HuH-7.5 (cell line): Measurements from ENCODE around the gene NDOR1.
A peak's percentile ranks its signal among the peaks of the same experiment; 100 is the strongest.

Experiments used
- DNase-seq: peaks from one replicate; pipeline ENCODE4 v3.0.0; 2011; ENCODE audit warnings: low spot score

The NDOR1 gene

GRCh38 chr9:137221095-137221505 is 15.6 kb downstream of the NDOR1 start:
- DNase-seq: no peak

- peak; percentile 79 for DNase-seq
These were observed 16.1 kb downstream of the NDOR1 start for GRCh38 chr9:137221506-137222111.

GRCh38 chr9:137222190-137223077 is 16.9 kb downstream of the NDOR1 start, which contains the start of gene RNF208:
TSS of gene RNF208 (minus strand) at chr9:137222240. CDS start at chr9:137221212, 1,028 bp downstream.
- DNase-seq: peak; percentile 86

- peak; percentile 99 for DNase-seq
These were observed 17.8 kb downstream of the NDOR1 start for GRCh38 chr9:137223078-137223970.

- DNase-seq: no peak
These were observed 19.6 kb downstream of the NDOR1 start, which contains the start of gene CYSRT1 for GRCh38 chr9:137224830-137225694. TSS of gene CYSRT1 (plus strand) at chr9:137225174. CDS start at chr9:137225622, 448 bp downstream.

GRCh38 chr9:137225699-137226331 is 20.3 kb downstream of the NDOR1 start:
- DNase-seq: no peak

- no peak for DNase-seq
These were observed 21.0 kb downstream of the NDOR1 start for GRCh38 chr9:137226338-137227053.

GRCh38 chr9:137227054-137227852 is 21.8 kb downstream of the NDOR1 start, which contains the start of gene RNF224:
TSS of gene RNF224 (plus strand) at chr9:137227502. CDS start at chr9:137228336, 834 bp downstream.
- DNase-seq: peak; percentile 98

GRCh38 chr9:137227853-137228505 is 22.5 kb downstream of the NDOR1 start:
- no peak for DNase-seq

GRCh38 chr9:137228506-137228967 is 23.0 kb downstream of the NDOR1 start:
- no peak for DNase-seq

- DNase-seq: no peak
These were observed 23.7 kb downstream of the NDOR1 start for GRCh38 chr9:137228968-137229896.

- DNase-seq: no peak
These were observed 24.6 kb downstream of the NDOR1 start for GRCh38 chr9:137229903-137230704.

GRCh38 chr9:137230705-137231371 is 25.3 kb downstream of the NDOR1 start, which contains the start of gene SLC34A3:
TSS of gene SLC34A3 (plus strand) at chr9:137230901. CDS start at chr9:137231703, 802 bp downstream.
- DNase-seq: no peak

- no peak for DNase-seq
These were observed 26.0 kb downstream of the NDOR1 start for GRCh38 chr9:137231372-137232039.

- DNase-seq: no peak
These were observed 26.6 kb downstream of the NDOR1 start for GRCh38 chr9:137232101-137232500.
